Measurements from ENCODE around the gene LCN15. TPM values are rescaled to one million over a fixed set of nuclear protein-coding genes. Genes with fewer than 3 reads are reported as not detected.
"Not testable (repeated sequence)": the region's sequence is repeated elsewhere in the genome, so short reads cannot be mapped to it uniquely, and the experiment has no call there.

The LCN15 gene
- total RNA-seq, 1 donor from 2014 or later = 1.3 TPM

DNA sequence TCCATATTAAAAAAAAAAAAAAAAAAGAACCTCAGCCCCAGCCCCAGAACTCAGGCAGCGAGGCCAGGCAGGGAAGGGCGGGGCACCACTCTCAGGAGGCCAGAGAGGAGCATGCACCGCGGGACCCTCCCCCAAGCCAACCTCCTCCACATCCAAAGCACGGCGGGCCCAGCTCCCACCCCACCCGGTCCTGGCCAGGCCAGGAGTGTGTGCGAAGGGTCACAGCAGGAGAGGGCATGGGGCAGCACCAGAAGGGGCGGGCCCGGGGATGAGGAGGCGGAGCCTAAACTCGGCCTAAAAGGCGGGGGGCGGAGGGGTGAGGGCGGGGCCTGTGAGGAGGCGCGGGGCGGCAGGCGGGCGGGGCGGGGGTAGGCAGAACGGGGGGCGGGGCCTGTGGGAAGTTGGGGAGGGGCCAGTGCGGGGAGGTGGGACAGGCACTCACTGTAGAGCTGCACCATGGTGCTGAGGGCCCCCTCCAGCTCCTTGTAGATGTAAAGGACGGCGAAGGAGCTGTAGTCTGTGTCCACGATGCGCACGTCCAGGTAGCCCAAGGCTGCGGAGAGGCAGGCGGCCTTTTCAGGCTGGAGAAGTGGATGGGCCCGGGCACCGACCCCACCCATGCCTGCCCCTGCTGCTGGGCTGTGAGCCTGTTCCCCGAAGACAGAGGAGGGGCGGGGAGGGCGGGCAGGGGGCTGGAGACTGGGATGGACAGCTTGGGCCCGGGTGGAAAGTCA, 1.2 kb downstream of the LCN15 start:
- Mint-ChIP-seq H3K4me1 (peaks cover 7% of the 10 kb centered on the region), H3K27ac (no peak overlapping the region), H3K36me3 (no peaks in the 10 kb centered on the region), H3K27me3 (ENCODE audit: low read depth) (peaks cover 12% of the 10 kb centered on the region), H3K4me3 (no peak overlapping the region), H3K9me3 (no peaks in the 10 kb centered on the region)
- TF ChIP-seq, protein P1, sequence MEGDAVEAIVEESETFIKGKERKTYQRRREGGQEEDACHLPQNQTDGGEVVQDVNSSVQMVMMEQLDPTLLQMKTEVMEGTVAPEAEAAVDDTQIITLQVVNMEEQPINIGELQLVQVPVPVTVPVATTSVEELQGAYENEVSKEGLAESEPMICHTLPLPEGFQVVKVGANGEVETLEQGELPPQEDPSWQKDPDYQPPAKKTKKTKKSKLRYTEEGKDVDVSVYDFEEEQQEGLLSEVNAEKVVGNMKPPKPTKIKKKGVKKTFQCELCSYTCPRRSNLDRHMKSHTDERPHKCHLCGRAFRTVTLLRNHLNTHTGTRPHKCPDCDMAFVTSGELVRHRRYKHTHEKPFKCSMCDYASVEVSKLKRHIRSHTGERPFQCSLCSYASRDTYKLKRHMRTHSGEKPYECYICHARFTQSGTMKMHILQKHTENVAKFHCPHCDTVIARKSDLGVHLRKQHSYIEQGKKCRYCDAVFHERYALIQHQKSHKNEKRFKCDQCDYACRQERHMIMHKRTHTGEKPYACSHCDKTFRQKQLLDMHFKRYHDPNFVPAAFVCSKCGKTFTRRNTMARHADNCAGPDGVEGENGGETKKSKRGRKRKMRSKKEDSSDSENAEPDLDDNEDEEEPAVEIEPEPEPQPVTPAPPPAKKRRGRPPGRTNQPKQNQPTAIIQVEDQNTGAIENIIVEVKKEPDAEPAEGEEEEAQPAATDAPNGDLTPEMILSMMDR (IDR thresholded peaks at IDR 0.05; ENCODE audit: unreplicated experiment) = no peak
- no peak for DNase-seq (ENCODE audit: low spot score in 2 of 2, unreplicated experiment in 2 of 2)

DNA sequence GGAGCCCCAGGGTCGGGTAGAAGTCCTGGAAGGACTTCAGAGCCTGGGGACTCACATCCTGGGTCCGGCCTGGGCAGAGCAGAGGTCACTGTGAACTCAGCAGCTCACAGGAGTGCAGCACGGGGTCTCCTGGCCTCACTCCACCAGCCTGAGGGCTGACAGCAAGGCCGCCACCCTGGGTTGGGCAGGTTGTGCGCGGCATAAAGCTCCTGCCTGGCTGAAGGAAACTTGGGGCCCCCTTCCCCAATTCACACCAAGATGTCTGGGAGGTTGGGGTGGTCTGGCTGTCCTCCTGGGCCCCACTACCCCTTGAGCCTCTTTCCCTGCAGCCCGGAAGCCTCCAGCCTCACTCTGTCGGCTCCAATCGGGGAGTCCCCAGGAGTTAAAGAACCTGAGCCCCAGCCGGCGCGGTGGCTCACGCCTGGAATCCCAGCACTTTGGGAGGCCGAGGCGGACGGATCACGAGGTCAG, 2.1 kb downstream of the LCN15 start:
- Mint-ChIP-seq H3K36me3 (no peaks in the 10 kb centered on the region), H3K27me3 (ENCODE audit: low read depth) (peaks cover 6% of the 10 kb centered on the region), H3K9me3 (no peaks in the 10 kb centered on the region), H3K4me1 (peaks cover 7% of the 10 kb centered on the region), H3K4me3 (no peak overlapping the region), H3K27ac (no peak overlapping the region)
- TF ChIP-seq, protein P1 (IDR thresholded peaks at IDR 0.05; ENCODE audit: unreplicated experiment) = no peak
- no peak for DNase-seq (ENCODE audit: low spot score in 2 of 2, unreplicated experiment in 2 of 2)

DNA sequence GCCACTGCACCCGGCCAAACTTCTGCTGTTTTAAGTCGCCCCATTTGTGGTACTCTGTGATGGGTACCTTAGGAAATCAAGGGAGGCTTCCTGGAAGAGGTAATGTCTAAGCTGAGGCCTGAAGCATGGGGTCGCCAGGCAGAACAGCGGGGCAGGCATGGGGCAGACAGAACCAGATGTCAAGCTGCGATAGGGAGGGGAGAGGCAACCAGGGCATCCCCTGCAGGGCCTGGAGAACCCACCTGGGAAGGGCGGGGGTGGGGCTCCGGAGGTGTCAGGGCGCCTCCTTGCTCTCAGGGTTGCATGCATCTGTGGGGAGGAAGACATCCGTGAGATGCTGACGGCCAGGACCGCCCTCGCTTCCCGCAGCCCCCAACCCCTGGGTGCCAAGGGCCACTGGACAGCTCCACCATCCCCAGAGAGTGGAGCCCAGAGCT, 2.8 kb downstream of the LCN15 start:
- Mint-ChIP-seq H3K27ac (no peak overlapping the region), H3K4me3 (no peak overlapping the region), H3K36me3 (no peaks in the 10 kb centered on the region), H3K27me3 (ENCODE audit: low read depth) (no peaks in the 10 kb centered on the region), H3K9me3 (no peaks in the 10 kb centered on the region), H3K4me1 (peaks cover 3% of the 10 kb centered on the region)
- TF ChIP-seq, protein P1 (IDR thresholded peaks at IDR 0.05; ENCODE audit: unreplicated experiment) = no peak
- no peak for DNase-seq (ENCODE audit: low spot score in 2 of 2, unreplicated experiment in 2 of 2)

DNA sequence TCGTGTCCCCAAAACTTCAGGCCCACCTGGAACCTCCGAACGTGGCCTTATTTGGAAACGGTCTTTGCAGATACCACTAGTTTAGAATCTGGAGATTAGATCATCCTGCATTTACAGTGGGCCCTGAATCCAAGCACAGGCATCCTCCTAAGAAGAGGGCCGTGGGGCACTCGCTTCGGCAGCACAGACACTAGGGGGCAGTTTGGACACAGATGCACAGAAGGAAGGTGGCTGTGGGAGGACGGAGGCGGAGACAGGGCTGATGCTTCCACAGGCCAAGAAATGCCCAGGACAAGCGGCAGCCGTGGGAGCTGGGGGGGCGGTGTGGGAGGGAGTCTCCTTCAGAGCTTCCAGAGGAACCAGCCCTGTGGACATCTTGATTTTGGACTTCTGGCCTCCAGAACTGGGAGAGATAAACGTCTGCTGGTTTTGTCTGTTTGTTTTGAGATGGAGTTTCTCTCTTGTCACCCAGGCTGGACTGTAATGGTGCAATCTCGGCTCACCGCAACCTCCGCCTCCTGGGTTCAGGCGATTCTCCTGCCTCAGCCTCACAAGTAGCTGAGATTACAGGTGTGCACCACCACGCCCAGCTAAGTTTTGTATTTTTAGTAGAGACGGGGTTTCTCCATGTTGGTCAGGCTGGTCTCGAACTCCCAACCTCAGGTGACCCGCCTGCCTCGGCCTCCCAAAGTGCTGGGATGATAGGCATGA, 3.3 kb downstream of the LCN15 start:
- not testable (repeated sequence) for H3K36me3 Mint-ChIP-seq; H3K27ac Mint-ChIP-seq; H3K27me3 Mint-ChIP-seq (ENCODE audit: low read depth); H3K4me3 Mint-ChIP-seq; H3K4me1 Mint-ChIP-seq; H3K9me3 Mint-ChIP-seq
- TF ChIP-seq, protein P1 (IDR thresholded peaks at IDR 0.05; ENCODE audit: unreplicated experiment) = peak; percentile 32
- peak in 1 of 2 experiments; percentile 65 for DNase-seq (ENCODE audit: low spot score in 2 of 2, unreplicated experiment in 2 of 2)

DNA sequence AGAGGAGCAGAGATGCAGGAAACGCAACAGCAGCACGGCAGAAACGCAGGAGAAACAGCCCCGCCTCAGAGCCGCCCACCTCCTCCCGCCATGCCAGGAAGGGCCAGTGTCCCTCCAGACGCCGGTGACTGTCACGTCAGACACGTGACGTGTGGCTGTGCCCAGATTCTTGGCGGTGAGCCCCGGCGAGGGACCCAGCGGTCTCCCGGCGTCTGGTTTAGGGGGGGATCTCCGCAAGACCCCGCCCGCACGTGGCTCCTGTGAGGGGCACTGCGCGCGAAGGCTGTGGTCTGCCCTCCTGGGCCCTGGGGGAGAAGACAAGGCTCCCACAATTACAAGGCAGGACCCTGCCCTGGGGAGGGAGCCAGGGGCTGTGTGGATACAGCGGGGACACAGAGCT, 3.9 kb downstream of the LCN15 start:
- TF ChIP-seq, protein P1 (IDR thresholded peaks at IDR 0.05; ENCODE audit: unreplicated experiment) = no peak

More for the DNA sequence above, 3.9 kb downstream of the LCN15 start:
- Mint-ChIP-seq H3K4me1 (peaks cover 3% of the 10 kb centered on the region), H3K9me3 (no peaks in the 10 kb centered on the region), H3K4me3 (no peak overlapping the region), H3K27ac (no peak overlapping the region), H3K36me3 (no peaks in the 10 kb centered on the region), H3K27me3 (ENCODE audit: low read depth) (no peaks in the 10 kb centered on the region)
- DNase-seq (ENCODE audit: low spot score in 2 of 2, unreplicated experiment in 2 of 2) = no peak
